Measurements from ENCODE around the gene MAB21L2.

- TF ChIP-seq CTCF (conservative IDR thresholded peaks at IDR 0.05) (no peak), EZH2 (IDR thresholded peaks at IDR 0.05; ENCODE audit: low read depth) (no peak)
Observed at GRCh38 chr4:150582873-150583286, 929 bp downstream of the MAB21L2 start.

Measured in PC-9 (cell line).